Testis (tissue), 2 donors: ENCODE data around the gene PPME1.

ENCODE experiments used
- POLR2A ChIP-seq: fragments of 450-650 bp; IDR thresholded peaks from one replicate; pipeline ENCODE4 v1.6.1; 2017; ENCODE audit warnings: antibody characterized with exemption, mild to moderate bottlenecking, moderate library complexity
- TF ChIP-seq, protein P1 (sequence below), 3 experiments: fragments of 450-650 bp in 2 of 3; fragments of 200-600 bp in 1 of 3; sonication (generic) in 1 of 3; IDR thresholded peaks; one replicate each; pipeline ENCODE4 v1.5.1; 2016 to 2019; ENCODE audit warnings: antibody characterized with exemption in 3 of 3, mild to moderate bottlenecking in 2 of 3, moderate library complexity in 1 of 3

DNA sequence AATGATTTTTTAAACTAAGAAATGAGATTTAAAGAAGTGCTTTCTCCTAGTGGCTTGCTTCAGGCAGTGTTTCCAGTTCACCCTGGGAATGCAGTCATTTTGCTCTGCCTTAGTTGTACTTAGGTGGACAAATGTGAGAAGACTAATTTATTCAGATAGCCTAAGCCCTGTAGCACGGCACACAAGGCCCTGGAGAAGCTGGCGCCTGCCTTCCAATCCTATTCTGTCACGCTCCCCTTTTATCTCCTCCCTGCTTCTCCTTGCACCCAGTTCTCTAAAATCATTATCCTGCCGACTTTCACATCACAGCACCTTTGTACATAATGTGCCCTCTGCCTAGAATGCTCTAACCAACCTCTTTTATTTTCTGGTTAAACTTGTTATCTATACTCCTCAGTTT is 64.0 kb downstream of the PPME1 start:
- TF ChIP-seq POLR2A: no peak
- TF ChIP-seq, protein P1, sequence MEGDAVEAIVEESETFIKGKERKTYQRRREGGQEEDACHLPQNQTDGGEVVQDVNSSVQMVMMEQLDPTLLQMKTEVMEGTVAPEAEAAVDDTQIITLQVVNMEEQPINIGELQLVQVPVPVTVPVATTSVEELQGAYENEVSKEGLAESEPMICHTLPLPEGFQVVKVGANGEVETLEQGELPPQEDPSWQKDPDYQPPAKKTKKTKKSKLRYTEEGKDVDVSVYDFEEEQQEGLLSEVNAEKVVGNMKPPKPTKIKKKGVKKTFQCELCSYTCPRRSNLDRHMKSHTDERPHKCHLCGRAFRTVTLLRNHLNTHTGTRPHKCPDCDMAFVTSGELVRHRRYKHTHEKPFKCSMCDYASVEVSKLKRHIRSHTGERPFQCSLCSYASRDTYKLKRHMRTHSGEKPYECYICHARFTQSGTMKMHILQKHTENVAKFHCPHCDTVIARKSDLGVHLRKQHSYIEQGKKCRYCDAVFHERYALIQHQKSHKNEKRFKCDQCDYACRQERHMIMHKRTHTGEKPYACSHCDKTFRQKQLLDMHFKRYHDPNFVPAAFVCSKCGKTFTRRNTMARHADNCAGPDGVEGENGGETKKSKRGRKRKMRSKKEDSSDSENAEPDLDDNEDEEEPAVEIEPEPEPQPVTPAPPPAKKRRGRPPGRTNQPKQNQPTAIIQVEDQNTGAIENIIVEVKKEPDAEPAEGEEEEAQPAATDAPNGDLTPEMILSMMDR (IDR thresholded peaks at IDR 0.05): no peak
